Stimulated activated CD4-positive, alpha-beta T cell treated with anti-CD3 and anti-CD28 coated beads, TNF-alpha, amount 100 ng/mL, for 1 hour (primary cell): Measurements from ENCODE around the gene COL4A3.
"Not testable (repeated sequence)": the region's sequence is repeated elsewhere in the genome, so short reads cannot be mapped to it uniquely, and the experiment has no call there.

ENCODE experiments used
- DNase-seq, 3 donors: peaks; one replicate each; pipeline ENCODE4 v3.0.0-alpha.2; 2020; ENCODE audit warnings: low read depth in 3 of 3, low spot score in 1 of 3

The COL4A3 gene

DNA sequence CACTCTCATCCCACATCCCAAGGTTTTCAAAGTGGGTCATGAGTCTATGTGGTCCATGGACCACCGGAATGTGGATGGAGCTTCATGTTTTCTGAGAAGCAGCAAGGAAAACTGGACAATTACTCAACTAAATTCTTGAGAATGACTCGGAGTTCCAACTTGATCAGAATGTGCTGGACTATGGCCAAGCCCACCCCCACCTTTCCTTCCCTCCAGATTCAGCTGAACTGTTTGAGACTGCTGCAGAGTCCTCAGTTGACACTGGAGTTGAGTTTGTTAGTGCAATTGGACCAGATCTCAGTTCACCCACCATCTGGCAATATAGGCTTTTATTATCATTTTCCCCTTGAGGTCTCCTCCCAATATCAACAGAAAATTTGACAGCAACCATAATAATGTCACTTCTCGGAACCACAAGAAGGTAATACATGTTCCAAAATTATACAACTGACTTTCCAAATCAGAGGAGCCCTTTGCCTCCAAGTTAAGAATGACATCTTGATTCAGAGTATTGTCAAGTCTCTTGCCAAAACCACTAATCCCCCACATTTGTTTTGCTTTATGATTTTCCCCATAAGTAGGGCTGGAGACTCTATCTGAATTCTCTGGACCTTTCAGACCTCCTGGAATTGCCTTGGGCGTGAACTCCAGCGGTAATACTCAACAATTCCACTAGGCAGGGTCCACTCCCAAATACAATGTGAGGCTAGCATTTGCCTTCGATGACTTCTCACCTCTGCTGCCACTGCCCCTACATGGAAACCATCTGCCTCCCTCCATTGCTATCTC lies 9.2 kb upstream of the COL4A3 start:
- DNase-seq = no peak

DNA sequence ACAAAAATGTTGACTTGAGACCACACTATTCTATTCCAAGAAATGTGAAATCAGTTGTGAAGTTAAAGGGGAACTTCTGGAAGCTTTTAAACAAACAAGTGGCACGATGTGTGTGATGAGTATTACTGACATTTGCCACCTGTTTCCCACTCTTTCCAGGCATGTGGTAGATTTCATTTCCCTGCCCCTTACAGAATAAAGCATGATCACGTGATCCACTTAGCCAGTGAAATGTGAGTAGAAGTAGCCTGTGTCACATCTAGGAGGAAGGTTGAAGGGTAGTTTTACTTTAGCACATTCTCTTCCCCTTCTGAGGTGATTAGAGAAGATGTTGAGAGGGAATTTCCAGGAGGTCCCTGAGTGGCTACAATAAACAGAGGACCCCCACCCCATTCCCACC lies 4.3 kb upstream of the COL4A3 start:
- DNase-seq = no peak

DNA sequence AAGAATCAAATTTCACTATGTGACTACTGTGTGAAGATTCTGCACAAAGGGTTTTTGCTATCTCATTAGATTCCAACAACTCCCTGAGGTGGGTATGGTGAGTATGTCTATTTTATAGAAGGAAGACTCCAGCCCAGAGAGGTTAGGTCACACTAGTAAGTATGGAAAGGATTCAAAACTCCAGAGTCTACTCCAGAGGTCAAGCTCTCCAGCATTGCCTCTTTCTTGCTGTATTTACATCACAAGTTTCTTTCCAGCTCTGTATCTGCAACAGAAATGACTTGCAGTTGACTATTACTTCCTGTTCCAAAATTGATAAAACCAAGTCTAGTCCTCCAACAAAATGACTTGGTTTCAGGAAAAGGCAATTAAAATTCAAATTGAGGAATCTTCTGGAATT lies 2.5 kb upstream of the COL4A3 start:
- DNase-seq = no peak

GRCh38 chr2:227163485-227163997 lies 883 bp upstream of the COL4A3 start:
- DNase-seq = no peak

DNA sequence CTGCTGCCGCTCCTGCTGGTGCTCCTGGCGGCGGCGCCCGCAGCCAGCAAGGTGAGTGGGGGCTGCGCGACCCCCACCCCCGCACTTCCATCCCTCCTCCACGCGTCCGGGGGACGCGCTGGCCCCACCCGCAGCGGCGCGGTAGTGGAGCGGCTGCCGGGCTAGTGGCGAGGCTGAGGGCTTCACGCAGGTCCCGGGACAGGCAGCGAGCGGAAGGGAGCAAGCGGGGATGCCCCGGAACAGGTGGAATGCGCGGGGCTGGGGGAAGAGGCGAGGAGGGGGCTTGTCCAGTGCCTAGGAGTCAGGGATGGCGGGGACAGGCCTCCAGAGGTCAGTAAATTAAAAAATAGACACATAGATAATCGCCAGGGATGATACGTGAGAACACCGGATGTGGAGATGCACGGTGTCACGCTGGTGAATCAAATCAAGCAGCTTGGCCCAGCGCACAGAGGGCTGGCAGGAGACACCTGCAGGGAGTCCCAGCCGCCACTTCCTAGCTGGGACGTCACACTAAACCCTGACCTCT lies 403 bp downstream of the COL4A3 start:
- no peak for DNase-seq

- DNase-seq = not testable (repeated sequence)
These were observed 7.4 kb downstream of the COL4A3 start for GRCh38 chr2:227171779-227172178.

DNA sequence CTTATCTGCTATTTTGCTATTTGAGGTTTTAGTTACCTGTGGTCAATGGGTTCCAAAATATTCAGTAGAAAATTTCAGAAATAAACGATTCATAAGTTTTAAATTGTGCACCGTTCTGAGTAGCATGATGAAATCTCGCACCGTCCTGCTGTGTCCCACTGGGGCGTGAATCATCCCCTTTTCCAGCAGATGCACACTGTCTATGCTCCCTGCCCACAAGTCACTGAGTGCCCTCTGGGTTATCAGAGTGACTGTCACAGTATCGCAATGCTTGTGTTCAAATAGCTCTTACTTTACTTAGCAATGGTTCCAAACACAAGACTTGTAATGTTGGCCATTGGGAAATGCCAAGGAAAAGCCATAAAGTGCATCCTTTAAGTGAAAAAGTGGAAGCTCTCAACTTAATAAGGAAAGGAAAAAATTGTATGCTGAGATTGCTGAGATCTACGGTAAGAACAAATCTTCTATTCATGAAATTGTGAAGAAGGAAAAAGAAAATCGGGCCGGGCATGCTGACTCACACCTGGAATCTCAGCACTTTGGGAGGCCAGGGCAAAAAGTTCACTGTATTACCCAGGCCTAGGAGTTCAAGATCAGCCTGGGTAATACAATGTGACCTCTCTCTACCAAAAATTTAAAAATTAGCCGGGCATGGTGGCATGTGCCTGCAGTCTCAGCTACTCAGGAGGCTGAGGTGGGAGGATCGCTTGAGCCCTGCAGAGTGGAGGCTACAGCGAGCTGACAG lies 13.3 kb downstream of the COL4A3 start:
- DNase-seq = no peak

DNA sequence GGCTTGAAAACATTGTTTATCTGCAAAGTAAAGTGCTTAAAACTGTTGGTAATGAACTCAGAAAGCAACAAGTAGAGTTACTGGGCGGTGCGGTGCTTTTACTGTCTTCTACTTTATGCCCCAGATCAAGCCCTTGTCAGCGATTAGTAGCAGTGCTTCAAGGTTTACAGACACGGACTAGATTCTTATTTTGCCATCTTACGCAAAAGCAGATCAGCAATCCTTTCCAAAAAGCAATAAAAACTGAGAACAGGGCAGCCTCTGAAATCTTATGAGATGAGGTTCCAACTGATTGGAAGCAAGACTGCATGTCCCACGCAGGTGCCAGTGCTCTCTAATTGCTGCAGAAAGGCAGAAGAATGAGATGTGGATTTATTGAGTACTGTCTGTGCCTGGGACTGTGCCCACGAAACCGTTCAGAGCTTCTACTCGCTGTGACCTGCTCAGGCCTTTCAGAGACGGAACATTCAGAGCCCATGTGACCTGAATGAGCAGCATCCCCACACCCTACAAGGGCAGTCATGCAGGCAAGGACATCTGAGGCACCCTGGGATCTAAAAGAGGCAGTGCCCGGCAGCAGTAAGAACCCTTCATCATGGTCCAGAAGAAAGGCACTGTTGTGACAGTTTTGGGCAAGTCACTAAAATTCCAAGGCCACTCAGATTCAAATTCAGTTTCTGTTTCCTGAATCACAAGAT lies 15.7 kb downstream of the COL4A3 start:
- DNase-seq = no peak

GRCh38 chr2:227180770-227181169 lies 16.3 kb downstream of the COL4A3 start:
- no peak for DNase-seq

DNA sequence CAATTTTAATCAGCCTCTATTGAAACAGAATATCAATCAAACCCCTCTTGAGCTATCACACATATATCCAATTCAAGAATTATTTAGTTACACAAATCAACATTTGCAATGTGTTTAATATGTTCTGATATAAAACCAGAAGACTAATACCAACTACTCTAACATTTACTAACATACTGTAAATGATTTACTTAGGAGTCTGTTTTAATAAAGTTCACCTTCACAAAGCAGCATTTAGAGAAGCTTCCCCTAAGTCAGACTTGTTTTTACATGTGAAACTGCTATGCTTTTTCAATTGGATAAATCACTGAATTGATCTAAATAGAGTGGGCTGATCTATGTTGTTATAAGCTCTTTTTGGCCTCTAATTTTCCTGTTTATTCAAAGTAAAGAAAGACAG lies 18.3 kb downstream of the COL4A3 start:
- no peak for DNase-seq

- DNase-seq = no peak
These were observed 19.4 kb downstream of the COL4A3 start for GRCh38 chr2:227183657-227184367.

GRCh38 chr2:227185615-227186232 lies 21.3 kb downstream of the COL4A3 start:
- DNase-seq = no peak

GRCh38 chr2:227186751-227187150 lies 22.3 kb downstream of the COL4A3 start:
- DNase-seq = no peak

DNA sequence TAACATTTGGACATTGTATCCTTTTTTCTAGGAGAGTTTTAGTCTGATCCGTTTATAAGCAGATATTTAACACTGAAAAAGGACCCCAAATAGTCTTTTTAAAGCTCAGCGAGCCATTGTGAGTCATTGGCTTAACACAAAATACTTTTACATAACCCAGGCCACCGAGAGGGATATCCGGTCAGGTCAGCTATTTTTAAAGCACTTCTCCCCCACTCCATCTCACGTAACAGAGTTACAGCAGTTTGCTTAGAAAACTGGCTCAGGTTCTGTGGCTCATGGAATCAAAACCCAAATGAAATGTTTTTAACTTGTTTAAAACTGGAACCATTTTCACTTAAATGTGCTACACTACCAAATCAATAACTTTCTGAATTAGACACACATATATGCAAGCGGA lies 23.9 kb downstream of the COL4A3 start:
- no peak for DNase-seq

- DNase-seq = no peak
These were observed 26.9 kb downstream of the COL4A3 start for GRCh38 chr2:227191367-227191766.

GRCh38 chr2:227192491-227192890 lies 28.1 kb downstream of the COL4A3 start:
- DNase-seq = no peak

DNA sequence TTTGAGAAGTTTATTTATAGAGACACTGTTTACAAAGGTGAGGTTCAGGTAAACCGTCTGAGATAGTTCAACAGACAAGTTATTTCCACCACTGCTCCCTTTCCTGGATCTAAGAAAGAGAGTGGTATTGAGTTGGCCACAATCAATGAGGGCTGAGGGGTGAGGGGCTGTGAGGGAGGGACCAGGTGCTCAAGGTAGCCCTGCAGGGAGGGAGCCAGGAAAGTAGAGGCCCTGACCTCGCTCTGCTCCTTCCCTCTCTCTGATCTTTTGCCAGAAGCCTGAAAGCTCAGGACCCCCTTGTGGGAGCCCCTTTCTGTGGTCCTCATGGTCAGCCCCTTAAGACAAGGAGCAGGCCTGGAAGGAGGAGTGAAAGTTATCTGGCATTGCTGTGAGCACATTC lies 29.8 kb downstream of the COL4A3 start:
- DNase-seq = no peak

- DNase-seq = no peak
These were observed 34.4 kb downstream of the COL4A3 start for GRCh38 chr2:227198866-227199265.

DNA sequence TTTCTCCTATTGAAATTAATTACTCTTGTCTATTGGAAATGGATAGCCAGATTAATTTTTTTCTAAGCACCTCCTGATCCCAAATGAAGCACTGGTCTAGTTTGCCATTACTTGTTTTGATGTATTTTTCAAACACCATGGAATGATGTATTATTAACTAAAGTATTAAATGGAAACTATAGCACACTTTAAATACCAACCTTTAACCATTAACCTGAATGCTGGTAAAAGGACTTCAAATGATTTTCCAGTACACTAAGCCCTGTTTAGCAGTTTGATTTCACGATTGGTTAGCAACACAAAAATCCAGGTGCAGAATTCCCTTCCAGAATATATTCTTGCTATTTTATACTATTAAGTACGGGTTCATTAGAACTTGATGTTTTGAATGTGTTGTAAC lies 37.3 kb downstream of the COL4A3 start:
- DNase-seq = no peak

DNA sequence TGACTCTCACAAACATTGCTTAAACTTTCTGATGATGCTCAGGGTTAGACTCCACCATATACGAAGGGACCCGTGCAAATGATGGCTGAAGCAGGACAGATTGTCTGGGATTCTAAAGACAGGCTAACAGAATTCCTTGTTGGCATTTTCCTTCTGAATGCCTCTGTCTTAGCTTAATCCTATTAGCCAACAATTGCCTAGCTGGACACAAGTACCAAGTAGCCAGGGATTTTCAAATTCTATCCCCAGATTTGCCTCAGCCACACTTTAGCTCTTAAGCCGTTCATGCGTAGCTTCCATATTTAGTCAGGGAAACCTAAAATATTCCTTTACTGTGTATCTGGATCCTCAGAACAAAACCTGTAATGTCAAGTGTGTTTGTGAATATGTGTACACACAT lies 40.0 kb downstream of the COL4A3 start:
- no peak for DNase-seq

DNA sequence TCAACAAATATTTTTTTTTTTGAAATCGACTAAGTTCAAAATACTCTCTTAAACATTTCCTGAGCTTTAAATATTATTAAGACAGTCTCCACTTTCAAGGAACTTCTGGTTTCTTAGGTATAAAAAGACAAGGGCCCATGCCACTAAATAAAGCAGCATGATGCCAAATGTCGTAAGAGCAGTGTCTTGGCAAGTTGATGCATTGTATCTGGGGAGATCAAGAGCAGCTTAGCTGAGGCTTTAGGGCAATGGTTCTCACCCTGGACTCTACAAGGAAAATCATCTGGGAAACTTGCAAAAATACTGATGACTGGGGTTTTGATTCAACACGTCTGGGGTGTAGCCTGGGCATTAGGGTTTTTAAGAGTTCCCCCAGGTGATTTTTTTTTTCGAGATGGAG lies 41.3 kb downstream of the COL4A3 start:
- no peak for DNase-seq
